ENCODE results near the gene SKA1. TPM values are rescaled to one million over a fixed set of nuclear protein-coding genes. Genes with fewer than 3 reads are reported as not detected.
A peak's percentile ranks its signal among the peaks of the same experiment; 100 is the strongest.

The SKA1 gene
- total and polyA plus RNA-seq, 2 experiments from 2014 or later = 3.3 to 8.5 TPM

- Histone ChIP-seq H3K27me3 (no peaks in the 10 kb centered on the region), H3K4me3 (no peak overlapping the region), H3K4me1 (ENCODE audit: low read depth) (no peaks in the 10 kb centered on the region), H3K36me3 (no peaks in the 10 kb centered on the region), H3K9me3 (ENCODE audit: low read depth) (no peaks in the 10 kb centered on the region), H3K27ac (no peak overlapping the region)
- no peak for DNase-seq (ENCODE audit: low read depth in 1 of 2, low spot score in 1 of 2)
- TF ChIP-seq, protein P1, sequence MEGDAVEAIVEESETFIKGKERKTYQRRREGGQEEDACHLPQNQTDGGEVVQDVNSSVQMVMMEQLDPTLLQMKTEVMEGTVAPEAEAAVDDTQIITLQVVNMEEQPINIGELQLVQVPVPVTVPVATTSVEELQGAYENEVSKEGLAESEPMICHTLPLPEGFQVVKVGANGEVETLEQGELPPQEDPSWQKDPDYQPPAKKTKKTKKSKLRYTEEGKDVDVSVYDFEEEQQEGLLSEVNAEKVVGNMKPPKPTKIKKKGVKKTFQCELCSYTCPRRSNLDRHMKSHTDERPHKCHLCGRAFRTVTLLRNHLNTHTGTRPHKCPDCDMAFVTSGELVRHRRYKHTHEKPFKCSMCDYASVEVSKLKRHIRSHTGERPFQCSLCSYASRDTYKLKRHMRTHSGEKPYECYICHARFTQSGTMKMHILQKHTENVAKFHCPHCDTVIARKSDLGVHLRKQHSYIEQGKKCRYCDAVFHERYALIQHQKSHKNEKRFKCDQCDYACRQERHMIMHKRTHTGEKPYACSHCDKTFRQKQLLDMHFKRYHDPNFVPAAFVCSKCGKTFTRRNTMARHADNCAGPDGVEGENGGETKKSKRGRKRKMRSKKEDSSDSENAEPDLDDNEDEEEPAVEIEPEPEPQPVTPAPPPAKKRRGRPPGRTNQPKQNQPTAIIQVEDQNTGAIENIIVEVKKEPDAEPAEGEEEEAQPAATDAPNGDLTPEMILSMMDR (IDR thresholded peaks at IDR 0.05; ENCODE audit: low read depth, low read length) = no peak
These were observed 43.8 kb downstream of the SKA1 start for GRCh38 chr18:50418650-50419049.

GRCh38 chr18:50422286-50422898, 47.5 kb downstream of the SKA1 start:
- Histone ChIP-seq H3K27ac (no peak overlapping the region), H3K4me3 (no peak overlapping the region), H3K9me3 (ENCODE audit: low read depth) (no peaks in the 10 kb centered on the region), H3K36me3 (no peaks in the 10 kb centered on the region), H3K4me1 (ENCODE audit: low read depth) (no peaks in the 10 kb centered on the region), H3K27me3 (no peaks in the 10 kb centered on the region)
- DNase-seq (ENCODE audit: low read depth in 1 of 2, low spot score in 1 of 2) = peak in 1 of 2 donors; percentile 48
- TF ChIP-seq, protein P1 (IDR thresholded peaks at IDR 0.05; ENCODE audit: low read depth, low read length) = no peak

GRCh38 chr18:50424877-50425690, 50.2 kb downstream of the SKA1 start:
- Histone ChIP-seq H3K4me3 (no peak overlapping the region), H3K4me1 (ENCODE audit: low read depth) (peaks cover 13% of the 10 kb centered on the region), H3K27me3 (no peaks in the 10 kb centered on the region), H3K27ac (peak overlapping the region; percentile 97), H3K36me3 (no peaks in the 10 kb centered on the region), H3K9me3 (ENCODE audit: low read depth) (no peaks in the 10 kb centered on the region)
- peak; percentile 81 to 98 for DNase-seq (ENCODE audit: low read depth in 1 of 2, low spot score in 1 of 2)
- TF ChIP-seq, protein P1 (IDR thresholded peaks at IDR 0.05; ENCODE audit: low read depth, low read length) = no peak

GRCh38 chr18:50427896-50428295, 53.0 kb downstream of the SKA1 start:
- no peak overlapping the region for H3K4me3 ChIP-seq
- H3K36me3 ChIP-seq = no peaks in the 10 kb centered on the region
- TF ChIP-seq, protein P1 (IDR thresholded peaks at IDR 0.05; ENCODE audit: low read depth, low read length) = no peak
- H3K9me3 ChIP-seq (ENCODE audit: low read depth) = no peaks in the 10 kb centered on the region
- DNase-seq (ENCODE audit: low read depth in 1 of 2, low spot score in 1 of 2) = no peak
- peak overlapping the region; percentile 70 for H3K27ac ChIP-seq
- no peaks in the 10 kb centered on the region for H3K27me3 ChIP-seq
- H3K4me1 ChIP-seq (ENCODE audit: low read depth) = peaks cover 13% of the 10 kb centered on the region

- peak; percentile 28 to 59 for DNase-seq (ENCODE audit: low read depth in 1 of 2, low spot score in 1 of 2)
- Histone ChIP-seq H3K4me3 (no peak overlapping the region), H3K9me3 (ENCODE audit: low read depth) (no peaks in the 10 kb centered on the region), H3K27me3 (no peaks in the 10 kb centered on the region), H3K4me1 (ENCODE audit: low read depth) (peaks cover 13% of the 10 kb centered on the region), H3K27ac (peak overlapping the region; percentile 70), H3K36me3 (no peaks in the 10 kb centered on the region)
- TF ChIP-seq, protein P1 (IDR thresholded peaks at IDR 0.05; ENCODE audit: low read depth, low read length) = no peak
These were observed 53.8 kb downstream of the SKA1 start for GRCh38 chr18:50428531-50429206.

Measured in cardiac muscle cell (in vitro differentiated cells and primary cell).